ENCODE measurements around the gene PLA2G2A. TPM values are rescaled to one million over a fixed set of nuclear protein-coding genes. Genes with fewer than 3 reads are reported as not detected.
"Not testable (repeated sequence)": the region's sequence is repeated elsewhere in the genome, so short reads cannot be mapped to it uniquely, and the experiment has no call there.

PLA2G2A gene, protein sequence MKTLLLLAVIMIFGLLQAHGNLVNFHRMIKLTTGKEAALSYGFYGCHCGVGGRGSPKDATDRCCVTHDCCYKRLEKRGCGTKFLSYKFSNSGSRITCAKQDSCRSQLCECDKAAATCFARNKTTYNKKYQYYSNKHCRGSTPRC
- total RNA-seq = not detected
- 0 reads per million in 2 donors for total RNA-seq

DNA sequence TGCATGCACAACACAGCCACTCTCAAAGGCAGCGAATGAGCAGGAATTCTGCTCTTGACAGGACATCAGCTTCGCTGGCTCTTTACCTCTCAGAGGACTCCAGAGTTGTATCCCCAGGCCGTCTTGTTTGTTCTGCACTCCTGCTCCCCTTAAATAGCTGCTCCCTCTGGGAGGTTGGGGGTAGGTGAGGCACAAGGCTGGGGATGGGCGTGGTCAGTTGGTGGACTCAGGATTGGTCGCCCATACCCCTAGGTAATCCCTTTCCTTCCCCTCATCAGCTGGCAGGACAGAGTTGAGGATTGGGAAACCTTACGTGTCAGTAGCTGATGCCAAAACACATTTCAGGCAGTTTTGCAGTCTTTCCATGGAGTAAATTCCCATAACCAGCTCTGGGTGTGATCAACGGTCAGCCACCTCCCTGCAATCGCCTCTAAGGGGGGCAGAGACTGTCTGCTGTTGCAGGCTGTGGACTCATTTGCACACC lies at the start of gene PLA2G2A:
TSS of gene PLA2G2A (minus strand) at position 125 of the 484 bp plus-strand sequence. CDS start 845 bp downstream, outside the sequence.
- peaks cover 10% of the 10 kb centered on the region for H3K4me1 Mint-ChIP-seq
- ATAC-seq (no peak), DNase-seq (no peak)
- H3K36me3 Mint-ChIP-seq (ENCODE audit: low read depth) = peaks cover 8% of the 10 kb centered on the region
- H3K27ac Mint-ChIP-seq = no peak within 1 kb of the TSS
- H3K27me3 Mint-ChIP-seq = peaks cover 75% of the 10 kb centered on the region
- H3K9me3 ChIP-seq (ENCODE audit: control insufficient read depth, low read length, poor library complexity, severe bottlenecking) = no peaks in the 10 kb centered on the region
- H3K4me3 Mint-ChIP-seq = no peak within 1 kb of the TSS

DNA sequence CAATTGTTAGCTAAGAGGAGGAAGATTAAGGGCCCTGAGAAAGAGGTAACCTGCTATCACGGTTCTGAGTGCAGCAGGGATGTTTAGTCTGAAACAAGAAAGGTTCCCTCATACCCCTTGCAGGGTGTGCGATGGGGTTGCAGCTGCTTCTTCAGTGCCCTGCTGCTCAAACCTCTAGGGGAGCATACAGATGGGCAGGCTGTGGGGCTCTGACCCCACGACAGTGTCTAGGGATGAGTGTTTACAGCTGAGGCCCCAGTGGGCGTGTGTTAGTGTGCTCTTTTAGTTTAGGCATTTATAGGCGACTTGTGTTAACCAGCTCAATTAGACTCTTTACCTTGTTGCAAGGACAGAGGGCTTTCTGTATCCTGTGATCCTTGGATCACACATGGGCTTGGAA lies 49.3 kb upstream of the PLA2G2A start:
- Mint-ChIP-seq H3K27me3 (peaks cover 28% of the 10 kb centered on the region), H3K36me3 (ENCODE audit: low read depth) (peaks cover 2% of the 10 kb centered on the region), H3K4me1 (no peaks in the 10 kb centered on the region), H3K4me3 (no peak overlapping the region), H3K27ac (no peak overlapping the region)
- ATAC-seq (no peak), DNase-seq (no peak)
- H3K9me3 ChIP-seq (ENCODE audit: control insufficient read depth, low read length, poor library complexity, severe bottlenecking) = no peaks in the 10 kb centered on the region

DNA sequence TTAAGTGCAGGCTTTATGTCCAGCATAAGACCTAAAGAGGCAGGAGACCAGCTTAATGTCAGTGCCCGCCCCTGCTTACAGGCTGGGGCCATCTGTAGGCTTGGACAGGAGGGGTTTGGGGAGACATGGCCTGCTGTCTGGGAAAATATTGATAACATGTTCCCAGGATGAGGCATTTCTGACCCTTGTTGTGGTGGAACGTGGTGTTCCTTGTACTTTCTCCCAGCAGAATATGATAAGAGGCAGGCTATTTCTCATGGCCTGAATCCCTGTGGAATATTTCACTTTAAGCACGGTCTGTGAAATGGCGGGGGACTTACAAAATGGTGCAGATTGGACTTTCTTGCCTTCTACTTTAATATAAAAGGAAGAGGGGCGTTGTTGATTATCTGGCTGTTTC lies 48.7 kb upstream of the PLA2G2A start:
- Mint-ChIP-seq H3K4me3 (no peak overlapping the region), H3K36me3 (ENCODE audit: low read depth) (no peaks in the 10 kb centered on the region), H3K4me1 (no peaks in the 10 kb centered on the region), H3K27me3 (peaks cover 28% of the 10 kb centered on the region), H3K27ac (no peak overlapping the region)
- ATAC-seq (no peak), DNase-seq (no peak)
- H3K9me3 ChIP-seq (ENCODE audit: control insufficient read depth, low read length, poor library complexity, severe bottlenecking) = no peaks in the 10 kb centered on the region

DNA sequence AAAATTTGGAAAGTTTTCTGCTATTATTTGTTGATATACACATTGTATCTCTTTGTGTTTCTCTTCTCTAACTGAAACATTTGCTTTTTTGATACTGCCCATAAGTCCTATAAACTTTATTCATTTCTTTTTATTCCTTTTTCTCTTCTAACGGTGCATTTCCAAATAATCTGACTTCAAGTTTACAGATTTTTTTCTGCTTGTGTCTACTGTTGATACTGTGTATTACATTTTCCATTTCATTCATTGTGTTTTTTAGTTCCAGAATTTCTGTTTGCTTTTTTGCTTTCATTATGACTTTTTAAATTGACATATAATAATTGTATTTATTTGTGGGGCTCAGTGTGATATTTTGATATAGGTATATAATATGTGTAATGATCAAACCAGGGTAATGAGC lies 38.3 kb upstream of the PLA2G2A start:
- DNase-seq = no peak
- peaks cover 10% of the 10 kb centered on the region for H3K9me3 ChIP-seq (ENCODE audit: control insufficient read depth, low read length, poor library complexity, severe bottlenecking)
- H3K4me3 Mint-ChIP-seq = no peak overlapping the region
- peaks cover 2% of the 10 kb centered on the region for H3K36me3 Mint-ChIP-seq (ENCODE audit: low read depth)
- no peaks in the 10 kb centered on the region for H3K4me1 Mint-ChIP-seq
- peaks cover 11% of the 10 kb centered on the region for H3K27me3 Mint-ChIP-seq
- H3K27ac Mint-ChIP-seq = no peak overlapping the region
- ATAC-seq = no peak

DNA sequence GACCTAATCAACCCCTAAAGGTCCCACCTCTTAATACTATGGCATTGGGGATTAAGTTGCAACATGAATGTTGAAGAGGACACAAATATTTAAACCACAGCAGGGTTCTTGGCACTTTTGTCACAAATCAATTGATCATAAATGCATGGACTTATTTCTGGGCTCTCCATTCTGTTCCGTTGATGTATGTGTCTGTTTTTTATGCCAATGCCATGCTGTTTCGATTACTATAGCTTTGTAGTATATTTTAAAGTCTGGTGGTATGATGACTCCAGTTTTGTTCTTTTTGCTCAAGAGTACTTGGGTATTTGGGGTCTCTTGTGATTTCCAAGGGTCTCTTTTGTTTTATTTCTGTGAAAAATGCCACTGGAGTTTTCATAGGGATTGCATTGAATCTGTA lies 34.7 kb upstream of the PLA2G2A start:
- peaks cover 2% of the 10 kb centered on the region for H3K36me3 Mint-ChIP-seq (ENCODE audit: low read depth)
- H3K4me1 Mint-ChIP-seq = no peaks in the 10 kb centered on the region
- no peak overlapping the region for H3K27ac Mint-ChIP-seq
- H3K9me3 ChIP-seq (ENCODE audit: control insufficient read depth, low read length, poor library complexity, severe bottlenecking) = peaks cover 10% of the 10 kb centered on the region
- no peak for DNase-seq
- no peak for ATAC-seq
- peaks cover 13% of the 10 kb centered on the region for H3K27me3 Mint-ChIP-seq
- no peak overlapping the region for H3K4me3 Mint-ChIP-seq

DNA sequence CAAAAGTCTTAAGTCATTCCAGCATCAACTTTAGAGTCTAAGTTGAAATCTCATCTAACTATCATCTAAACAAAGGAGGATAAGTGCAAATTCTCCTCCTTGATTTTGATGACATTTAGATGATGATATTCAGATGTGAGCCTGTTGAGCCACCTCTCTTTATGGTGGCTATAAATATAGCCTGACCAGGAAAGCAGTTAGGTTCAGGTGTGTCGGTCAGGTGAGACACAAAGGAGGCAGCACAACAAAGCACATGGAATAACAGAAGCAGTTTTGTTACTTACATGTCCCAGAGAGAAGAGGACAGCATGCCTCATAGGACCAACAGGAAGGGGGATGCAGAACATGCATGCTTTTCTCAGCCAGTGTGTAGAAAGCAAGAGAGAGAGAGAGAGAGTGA lies 30.6 kb upstream of the PLA2G2A start:
- H3K36me3 Mint-ChIP-seq (ENCODE audit: low read depth) = no peaks in the 10 kb centered on the region
- peaks cover 3% of the 10 kb centered on the region for H3K9me3 ChIP-seq (ENCODE audit: control insufficient read depth, low read length, poor library complexity, severe bottlenecking)
- no peak for DNase-seq
- H3K4me1 Mint-ChIP-seq = no peaks in the 10 kb centered on the region
- H3K27ac Mint-ChIP-seq = no peak overlapping the region
- H3K27me3 Mint-ChIP-seq = peaks cover 16% of the 10 kb centered on the region
- no peak overlapping the region for H3K4me3 Mint-ChIP-seq
- ATAC-seq = no peak

DNA sequence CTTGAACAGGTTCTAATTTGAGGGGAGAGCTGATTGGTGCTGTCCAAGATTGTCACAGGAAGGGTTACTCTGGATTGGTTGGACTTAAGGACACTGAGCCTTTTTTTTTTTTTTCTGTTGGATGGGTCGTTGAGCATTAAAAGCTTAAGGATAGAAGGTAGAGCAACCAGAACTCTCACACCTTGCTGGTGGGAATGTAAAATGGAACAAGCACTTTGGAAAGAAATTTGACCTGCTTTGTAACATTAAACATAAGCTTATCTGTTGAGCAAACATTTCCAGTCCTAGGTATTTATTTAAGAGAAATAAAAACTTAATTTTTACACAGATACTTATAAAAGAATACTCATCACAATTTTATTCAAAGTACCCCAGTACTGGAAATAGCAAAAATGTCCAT lies 29.8 kb upstream of the PLA2G2A start:
- H3K27me3 Mint-ChIP-seq = peaks cover 24% of the 10 kb centered on the region
- H3K9me3 ChIP-seq (ENCODE audit: control insufficient read depth, low read length, poor library complexity, severe bottlenecking) = peaks cover 3% of the 10 kb centered on the region
- DNase-seq = no peak
- no peak for ATAC-seq
- no peaks in the 10 kb centered on the region for H3K4me1 Mint-ChIP-seq
- no peak overlapping the region for H3K27ac Mint-ChIP-seq
- no peaks in the 10 kb centered on the region for H3K36me3 Mint-ChIP-seq (ENCODE audit: low read depth)
- H3K4me3 Mint-ChIP-seq = no peak overlapping the region

DNA sequence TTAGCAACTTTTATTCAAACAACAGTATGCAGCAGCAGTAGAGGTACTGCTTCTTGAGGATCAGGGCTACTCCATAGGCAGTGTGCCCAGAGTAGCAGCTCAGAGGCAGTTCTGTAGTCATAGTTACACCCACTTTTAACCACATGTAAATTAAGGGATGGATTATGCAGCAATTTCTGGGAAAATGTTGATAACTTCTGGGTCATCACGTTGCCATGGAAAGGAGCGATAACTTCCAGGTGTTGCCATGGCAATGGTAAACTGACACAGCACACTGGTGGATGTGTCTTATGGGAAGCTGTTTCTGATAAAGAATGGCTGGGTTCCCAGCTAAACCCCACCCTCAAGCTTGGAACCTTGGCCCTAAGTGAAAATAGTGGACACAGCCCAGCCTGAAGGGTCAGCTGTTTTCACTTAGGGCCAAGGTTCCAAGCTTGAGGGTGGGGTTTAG lies 29.0 kb upstream of the PLA2G2A start:
- Mint-ChIP-seq H3K4me3 (no peak overlapping the region), H3K27ac (no peak overlapping the region), H3K27me3 (peaks cover 26% of the 10 kb centered on the region), H3K4me1 (no peaks in the 10 kb centered on the region), H3K36me3 (ENCODE audit: low read depth) (no peaks in the 10 kb centered on the region)
- peaks cover 3% of the 10 kb centered on the region for H3K9me3 ChIP-seq (ENCODE audit: control insufficient read depth, low read length, poor library complexity, severe bottlenecking)
- ATAC-seq (no peak), DNase-seq (no peak)

DNA sequence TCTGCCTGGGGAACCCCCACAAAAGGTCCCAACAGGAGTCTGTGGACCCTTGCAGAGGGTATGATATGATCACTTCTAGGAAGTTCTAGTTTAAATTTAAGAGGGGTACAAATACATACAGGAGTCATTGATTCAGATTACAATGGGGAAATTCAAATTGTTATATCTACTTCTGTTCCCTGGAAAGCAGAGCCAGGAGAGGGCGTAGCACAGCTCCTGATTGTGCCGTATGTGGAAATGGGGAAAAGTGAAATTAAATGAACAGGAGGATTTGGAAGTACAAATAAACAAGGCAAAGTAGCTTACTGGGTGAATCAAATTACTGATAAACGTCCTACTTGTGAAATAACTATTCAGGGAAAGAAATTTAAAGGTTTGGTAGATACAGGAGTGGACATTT lies 19.4 kb upstream of the PLA2G2A start:
- H3K4me3 Mint-ChIP-seq; H3K4me1 Mint-ChIP-seq; ATAC-seq; DNase-seq; H3K36me3 Mint-ChIP-seq (ENCODE audit: low read depth); H3K9me3 ChIP-seq (ENCODE audit: control insufficient read depth, low read length, poor library complexity, severe bottlenecking); H3K27ac Mint-ChIP-seq: not testable (repeated sequence)
- peaks cover 57% of the 10 kb centered on the region for H3K27me3 Mint-ChIP-seq

DNA sequence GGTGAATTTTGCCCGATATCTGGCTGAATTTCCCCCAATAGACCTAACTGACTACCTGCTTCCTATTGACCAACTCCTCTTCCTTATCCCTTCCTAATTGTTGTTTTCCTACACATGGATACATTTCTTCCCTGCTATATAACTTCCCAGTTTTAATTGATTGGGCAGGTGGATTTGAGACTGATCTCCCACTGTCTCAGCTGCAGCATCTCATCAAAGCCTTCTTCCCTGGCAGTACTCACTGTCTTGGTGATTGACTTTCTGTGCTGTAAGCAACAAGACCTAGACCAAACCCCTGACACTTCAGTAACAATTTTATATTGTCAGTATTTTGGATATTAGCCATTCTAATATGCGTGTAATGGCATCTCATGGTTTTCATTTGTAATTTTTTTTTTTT lies 11.3 kb upstream of the PLA2G2A start:
- peaks cover 86% of the 10 kb centered on the region for H3K27me3 Mint-ChIP-seq
- H3K9me3 ChIP-seq (ENCODE audit: control insufficient read depth, low read length, poor library complexity, severe bottlenecking) = no peaks in the 10 kb centered on the region
- no peak for DNase-seq
- H3K4me1 Mint-ChIP-seq = no peaks in the 10 kb centered on the region
- H3K27ac Mint-ChIP-seq = no peak overlapping the region
- no peak for ATAC-seq
- peaks cover 2% of the 10 kb centered on the region for H3K36me3 Mint-ChIP-seq (ENCODE audit: low read depth)
- H3K4me3 Mint-ChIP-seq = no peak overlapping the region

DNA sequence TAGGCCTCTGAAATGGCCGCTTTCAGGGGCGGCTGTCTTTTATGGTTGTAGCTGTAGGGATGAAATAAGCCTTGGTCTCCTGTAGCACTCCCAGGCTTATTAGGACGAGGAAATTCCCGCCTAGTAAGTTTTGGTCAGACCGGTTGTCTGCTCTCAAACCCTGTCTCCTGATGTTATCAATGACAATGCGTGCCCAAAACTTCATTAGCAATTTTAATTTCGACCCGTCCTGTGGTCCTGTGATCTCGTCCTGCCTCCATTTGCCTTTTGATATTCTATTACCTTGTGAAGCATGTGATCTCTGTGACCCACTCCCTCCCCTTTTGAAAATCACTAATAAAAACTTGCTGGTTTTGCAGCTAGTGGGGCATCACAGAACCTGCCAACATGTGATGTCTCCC lies 10.8 kb upstream of the PLA2G2A start:
- not testable (repeated sequence) for H3K4me1 Mint-ChIP-seq; H3K9me3 ChIP-seq (ENCODE audit: control insufficient read depth, low read length, poor library complexity, severe bottlenecking); DNase-seq; H3K27ac Mint-ChIP-seq; H3K36me3 Mint-ChIP-seq (ENCODE audit: low read depth); ATAC-seq; H3K4me3 Mint-ChIP-seq
- peaks cover 86% of the 10 kb centered on the region for H3K27me3 Mint-ChIP-seq

DNA sequence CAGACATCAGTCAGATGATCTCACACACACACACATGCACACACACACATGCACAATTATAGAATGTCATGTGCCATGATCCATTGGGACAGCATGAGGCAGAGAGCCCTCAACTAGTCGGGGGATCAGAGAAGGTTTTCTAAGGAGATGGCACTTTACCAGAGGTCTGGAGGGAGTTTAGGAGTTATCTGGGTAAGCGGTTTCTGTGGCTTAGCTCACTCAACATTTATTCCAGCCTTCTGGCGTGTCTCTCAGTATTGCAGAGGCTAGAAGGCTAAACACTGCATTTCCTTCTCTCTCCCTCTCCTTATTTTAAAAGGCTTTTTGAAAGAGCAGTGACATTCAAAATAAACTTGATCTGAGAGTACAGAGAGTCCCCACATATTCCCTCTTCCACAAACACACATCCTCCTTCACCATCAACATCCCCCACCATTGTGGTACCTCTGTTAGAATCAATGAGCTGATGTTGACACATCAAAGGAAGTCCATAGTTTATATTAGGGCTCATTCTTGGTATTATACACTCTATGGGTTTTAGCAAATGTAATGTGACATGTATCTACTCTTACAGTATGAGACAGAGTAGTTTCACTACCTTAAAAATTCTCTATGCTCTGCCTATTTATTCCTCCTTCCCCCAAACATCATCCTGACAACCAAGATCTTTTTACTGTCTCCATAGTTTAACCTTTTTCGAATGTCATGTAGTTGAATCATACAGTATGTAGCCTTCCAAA lies 9.0 kb upstream of the PLA2G2A start:
- H3K36me3 Mint-ChIP-seq (ENCODE audit: low read depth) = peaks cover 2% of the 10 kb centered on the region
- H3K27ac Mint-ChIP-seq = no peak overlapping the region
- H3K27me3 Mint-ChIP-seq = peaks cover 70% of the 10 kb centered on the region
- DNase-seq (no peak), ATAC-seq (no peak)
- H3K4me3 Mint-ChIP-seq = no peak overlapping the region
- no peaks in the 10 kb centered on the region for H3K4me1 Mint-ChIP-seq
- no peaks in the 10 kb centered on the region for H3K9me3 ChIP-seq (ENCODE audit: control insufficient read depth, low read length, poor library complexity, severe bottlenecking)

DNA sequence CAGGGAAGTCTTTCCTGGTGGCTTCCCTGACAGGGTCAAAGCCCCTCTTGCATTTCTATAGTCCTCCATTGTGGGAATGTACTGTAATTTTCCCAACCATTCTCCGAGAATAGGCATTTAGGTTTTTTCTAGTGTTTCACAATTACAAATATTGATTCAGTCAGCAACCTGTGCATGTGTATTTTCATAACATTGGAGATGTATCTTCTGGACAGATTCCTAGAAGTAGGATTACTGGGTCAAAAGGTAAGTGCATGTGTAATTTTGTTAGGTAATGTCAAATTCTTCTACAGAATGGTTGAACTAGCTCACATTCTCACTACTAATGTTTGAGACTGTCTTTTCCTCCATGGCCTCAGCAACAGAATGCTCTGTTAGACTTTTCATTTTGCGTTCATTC lies 8.3 kb upstream of the PLA2G2A start:
- H3K4me1 Mint-ChIP-seq = no peaks in the 10 kb centered on the region
- no peaks in the 10 kb centered on the region for H3K9me3 ChIP-seq (ENCODE audit: control insufficient read depth, low read length, poor library complexity, severe bottlenecking)
- no peak overlapping the region for H3K27ac Mint-ChIP-seq
- no peak overlapping the region for H3K4me3 Mint-ChIP-seq
- ATAC-seq = no peak
- H3K36me3 Mint-ChIP-seq (ENCODE audit: low read depth) = no peaks in the 10 kb centered on the region
- DNase-seq = no peak
- H3K27me3 Mint-ChIP-seq = peaks cover 63% of the 10 kb centered on the region
